Glutamatergic neuron (in vitro differentiated cells): ENCODE data around the gene NFATC2. TPM values are rescaled to one million over a fixed set of nuclear protein-coding genes. Genes with fewer than 3 reads are reported as not detected.
"Not testable (repeated sequence)": the region's sequence is repeated elsewhere in the genome, so short reads cannot be mapped to it uniquely, and the experiment has no call there.

ENCODE experiments used
- DNase-seq: peaks from one replicate; pipeline ENCODE4 v3.0.0; 2022
- H3K27ac Mint-ChIP-seq: one replicate; pipeline ENCODE4 v1.8.0; 2020; ENCODE audit warnings: mild to moderate bottlenecking, mixed read lengths, inconsistent platforms; ENCODE audit not compliant: unreplicated experiment
- H3K27me3 Mint-ChIP-seq: one replicate; pipeline ENCODE4 v1.8.0; 2020; ENCODE audit warnings: mild to moderate bottlenecking, moderate library complexity, mixed read lengths, inconsistent platforms; ENCODE audit not compliant: unreplicated experiment
- H3K36me3 Mint-ChIP-seq: one replicate; pipeline ENCODE4 v1.8.0; 2020; ENCODE audit warnings: mild to moderate bottlenecking, mixed read lengths, inconsistent platforms; ENCODE audit not compliant: unreplicated experiment
- H3K4me1 Mint-ChIP-seq: one replicate; pipeline ENCODE4 v1.8.0; 2020; ENCODE audit warnings: mild to moderate bottlenecking, low read depth, mixed read lengths, inconsistent platforms; ENCODE audit not compliant: unreplicated experiment
- H3K4me3 Mint-ChIP-seq: one replicate; pipeline ENCODE4 v1.8.0; 2020; ENCODE audit warnings: mild to moderate bottlenecking, mixed read lengths, inconsistent platforms; ENCODE audit not compliant: unreplicated experiment
- H3K9me3 Mint-ChIP-seq: one replicate; pipeline ENCODE4 v1.8.0; 2020; ENCODE audit warnings: mild to moderate bottlenecking, moderate library complexity, mixed read lengths, inconsistent platforms; ENCODE audit not compliant: unreplicated experiment
- total RNA-seq: library from RNA; stranded (reverse); fragmentation: NEBNext Ultra II Directional; extraction: Animal tissue kit (Norgen Biotek cat#: 25700); gene quantifications from one replicate; pipeline ENCODE4 v1.2.1, GENCODE V29; 2021; ENCODE audit not compliant: unreplicated experiment
- TF ChIP-seq, protein P1 (sequence below): fragments of 200-600 bp; sonication (generic); IDR thresholded peaks from one replicate; pipeline ENCODE4 v1.5.0; 2021; ENCODE audit not compliant: partially characterized antibody, unreplicated experiment

The NFATC2 gene
- total RNA-seq, 1 donor from 2014 or later: not detected

DNA sequence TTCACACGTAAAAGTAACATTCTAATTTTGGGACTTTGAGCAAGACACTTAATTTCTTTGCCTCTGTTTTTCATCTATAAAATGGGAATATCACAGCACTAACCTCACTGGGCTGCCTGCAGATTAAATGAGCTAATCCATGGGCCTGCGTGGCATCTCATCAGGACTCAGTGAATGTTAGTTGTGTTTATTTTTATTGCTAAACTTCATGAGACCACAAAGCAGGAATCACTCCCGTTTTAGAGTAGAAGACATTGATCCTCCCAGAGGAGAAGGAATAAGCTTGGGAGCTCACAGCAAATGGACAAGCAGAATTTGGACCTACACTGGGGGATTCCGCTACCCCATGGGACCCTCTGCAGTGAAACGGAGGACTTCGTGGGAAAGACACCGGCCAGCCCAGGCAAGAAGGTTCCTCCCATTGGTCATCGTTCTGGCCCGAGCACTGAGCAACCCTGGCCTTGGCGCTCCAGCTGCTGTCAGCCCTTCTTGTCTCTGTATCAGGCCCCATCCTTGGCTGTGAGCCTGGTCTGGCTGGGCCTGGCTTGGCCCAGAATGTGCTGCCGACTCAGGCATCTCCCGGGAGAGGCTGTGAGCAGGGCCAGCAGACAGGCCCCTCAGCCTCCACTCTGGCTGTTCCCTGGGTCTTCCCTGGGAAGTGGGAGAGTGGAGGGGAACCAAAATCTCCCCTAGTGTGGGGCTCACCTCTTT, 79.8 kb downstream of the NFATC2 start:
- Mint-ChIP-seq H3K27me3 (peaks cover 3% of the 10 kb centered on the region), H3K36me3 (no peaks in the 10 kb centered on the region), H3K4me3 (no peak overlapping the region), H3K27ac (no peak overlapping the region), H3K9me3 (no peaks in the 10 kb centered on the region), H3K4me1 (peaks cover 1% of the 10 kb centered on the region)
- no peak for DNase-seq
- TF ChIP-seq, protein P1, sequence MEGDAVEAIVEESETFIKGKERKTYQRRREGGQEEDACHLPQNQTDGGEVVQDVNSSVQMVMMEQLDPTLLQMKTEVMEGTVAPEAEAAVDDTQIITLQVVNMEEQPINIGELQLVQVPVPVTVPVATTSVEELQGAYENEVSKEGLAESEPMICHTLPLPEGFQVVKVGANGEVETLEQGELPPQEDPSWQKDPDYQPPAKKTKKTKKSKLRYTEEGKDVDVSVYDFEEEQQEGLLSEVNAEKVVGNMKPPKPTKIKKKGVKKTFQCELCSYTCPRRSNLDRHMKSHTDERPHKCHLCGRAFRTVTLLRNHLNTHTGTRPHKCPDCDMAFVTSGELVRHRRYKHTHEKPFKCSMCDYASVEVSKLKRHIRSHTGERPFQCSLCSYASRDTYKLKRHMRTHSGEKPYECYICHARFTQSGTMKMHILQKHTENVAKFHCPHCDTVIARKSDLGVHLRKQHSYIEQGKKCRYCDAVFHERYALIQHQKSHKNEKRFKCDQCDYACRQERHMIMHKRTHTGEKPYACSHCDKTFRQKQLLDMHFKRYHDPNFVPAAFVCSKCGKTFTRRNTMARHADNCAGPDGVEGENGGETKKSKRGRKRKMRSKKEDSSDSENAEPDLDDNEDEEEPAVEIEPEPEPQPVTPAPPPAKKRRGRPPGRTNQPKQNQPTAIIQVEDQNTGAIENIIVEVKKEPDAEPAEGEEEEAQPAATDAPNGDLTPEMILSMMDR: no peak

DNA sequence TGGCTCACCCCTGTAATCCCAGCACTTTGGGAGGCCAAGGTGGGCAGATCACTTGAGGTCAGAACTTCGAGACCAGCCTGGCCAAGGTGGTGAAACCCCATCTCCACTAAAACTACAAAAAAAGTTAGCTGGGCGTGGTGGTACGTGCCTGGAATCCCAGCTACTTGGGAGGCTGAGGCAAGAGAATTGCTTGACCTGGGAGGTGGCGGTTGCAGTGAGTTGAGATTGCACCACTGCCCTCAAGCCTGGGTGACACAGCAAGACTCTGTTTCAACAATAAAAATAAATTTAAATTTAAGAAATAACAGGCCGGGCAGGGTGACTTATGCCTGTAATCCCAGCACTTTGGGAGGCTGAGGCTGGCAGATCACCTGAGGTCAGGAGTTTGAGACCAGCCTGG, 80.7 kb downstream of the NFATC2 start:
- H3K27me3 Mint-ChIP-seq, H3K4me1 Mint-ChIP-seq, DNase-seq, H3K4me3 Mint-ChIP-seq, H3K9me3 Mint-ChIP-seq, H3K27ac Mint-ChIP-seq, H3K36me3 Mint-ChIP-seq: not testable (repeated sequence)

DNA sequence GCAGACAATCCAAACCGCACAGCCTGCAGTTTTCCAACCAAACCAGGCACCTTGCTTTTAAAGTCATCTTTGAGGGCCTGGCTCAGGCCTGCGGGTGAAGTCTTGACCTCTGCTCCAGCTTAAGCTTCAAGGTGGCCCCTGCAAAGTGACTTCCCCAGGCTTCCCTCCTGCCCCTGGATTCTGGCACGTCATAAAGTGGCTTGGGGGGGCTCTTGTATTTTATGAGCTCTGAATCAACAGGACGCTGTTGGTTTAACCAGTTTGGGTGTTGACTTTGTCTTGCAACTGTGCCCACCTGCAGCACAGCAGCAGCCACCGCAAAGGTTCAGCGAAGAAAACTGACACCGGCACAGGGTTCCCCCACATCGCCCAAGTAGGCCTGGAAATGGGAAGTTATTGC, 81.2 kb downstream of the NFATC2 start:
- Mint-ChIP-seq H3K4me1 (peaks cover 1% of the 10 kb centered on the region), H3K27me3 (peaks cover 3% of the 10 kb centered on the region), H3K27ac (no peak overlapping the region), H3K36me3 (no peaks in the 10 kb centered on the region), H3K4me3 (no peak overlapping the region), H3K9me3 (no peaks in the 10 kb centered on the region)
- TF ChIP-seq, protein P1: no peak
- DNase-seq: no peak

DNA sequence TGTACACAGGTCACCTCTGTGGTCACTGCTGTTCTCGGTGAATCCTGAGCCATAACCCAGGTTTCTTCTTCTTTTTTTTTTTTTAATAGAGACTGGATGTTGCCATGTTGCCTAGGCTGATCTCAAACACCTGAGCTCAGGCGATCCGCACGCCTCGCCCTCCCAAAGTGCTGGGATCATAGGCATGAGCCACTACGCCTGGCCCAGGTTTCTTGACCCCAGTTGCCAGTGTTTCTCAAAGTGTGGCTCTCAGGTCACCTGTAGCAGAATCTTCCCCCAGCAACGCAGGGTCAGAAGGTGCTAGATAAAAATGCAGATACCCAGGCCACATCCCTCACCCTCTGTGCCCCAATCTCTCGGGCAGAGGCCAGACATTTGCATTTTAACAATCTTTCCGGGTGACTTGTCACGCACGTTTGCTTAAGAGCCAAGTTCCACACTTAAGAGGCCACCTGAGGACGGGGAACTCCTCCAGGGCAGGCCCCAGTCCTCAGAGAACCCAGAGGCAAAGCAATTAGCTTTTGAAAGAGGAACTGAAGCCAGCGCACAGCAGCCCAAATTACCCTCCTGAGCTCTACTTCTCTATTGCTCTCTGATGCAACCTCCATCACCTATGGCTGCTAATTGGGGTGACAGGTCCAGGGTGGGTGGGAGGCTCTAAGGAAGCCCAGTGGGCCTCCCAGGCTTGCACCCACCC, 81.8 kb downstream of the NFATC2 start:
- DNase-seq: no peak
- Mint-ChIP-seq H3K4me3 (no peak overlapping the region), H3K4me1 (peaks cover 1% of the 10 kb centered on the region), H3K36me3 (no peaks in the 10 kb centered on the region), H3K9me3 (no peaks in the 10 kb centered on the region), H3K27me3 (peaks cover 3% of the 10 kb centered on the region), H3K27ac (no peak overlapping the region)
- TF ChIP-seq, protein P1: no peak

DNA sequence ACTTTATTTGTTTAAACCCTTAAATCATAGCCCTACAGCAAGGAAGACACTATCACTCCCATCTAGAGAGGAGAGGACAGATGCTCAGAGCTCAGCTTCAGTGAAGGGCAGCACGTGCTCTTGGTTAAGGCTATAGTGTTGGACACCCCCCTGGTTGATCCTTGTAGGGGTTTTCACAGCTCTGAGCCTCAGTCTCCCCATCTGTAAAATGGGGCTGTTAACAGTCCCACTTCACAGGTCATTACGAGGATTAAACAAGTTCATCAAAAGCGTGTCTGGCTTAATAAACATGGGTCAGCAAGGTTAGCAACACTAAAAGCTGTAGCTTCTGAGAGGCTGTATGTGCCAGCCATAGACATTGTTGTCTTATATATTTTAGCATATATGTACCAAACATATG, 82.4 kb downstream of the NFATC2 start:
- TF ChIP-seq, protein P1: no peak
- Mint-ChIP-seq H3K4me1 (peaks cover 1% of the 10 kb centered on the region), H3K36me3 (no peaks in the 10 kb centered on the region), H3K4me3 (no peak overlapping the region), H3K27me3 (peaks cover 3% of the 10 kb centered on the region), H3K27ac (no peak overlapping the region), H3K9me3 (no peaks in the 10 kb centered on the region)
- no peak for DNase-seq
